HEK293 (cell line): ENCODE results near the gene MACC1.

Experiments
- CTCF ChIA-PET: fragments of 350-600 bp; formaldehyde crosslinking; extraction: SDS; loops from one replicate; lab custom pipeline; 2021; ENCODE audit warnings: antibody characterized with exemption; lab: Yijun Ruan, JAX
- POLR2A ChIA-PET: fragments of 300-600 bp; formaldehyde crosslinking; extraction: SDS; loops from one replicate; lab custom pipeline; 2020; ENCODE audit warnings: antibody characterized with exemption, inconsistent platforms; lab: Yijun Ruan, JAX
- H3K27ac ChIP-seq: fragments of 200-500 bp; sonication (Bioruptor generic); 2 replicates; pipeline ENCODE4 v1.5.1; 2014; ENCODE audit warnings: low read depth, low read length, control low read depth, inconsistent platforms; ENCODE audit errors: extremely low read depth
- H3K36me3 ChIP-seq, 2 experiments: fragments of 200-500 bp in 1 of 2; sonication (Bioruptor generic) in 1 of 2; 1 replicate in 1 of 2; 2 replicates in 1 of 2; pipeline ENCODE4 v1.5.1; 2014 to 2017; ENCODE audit warnings: inconsistent platforms in 2 of 2, low read length in 2 of 2; ENCODE audit not compliant: control insufficient read depth in 2 of 2, insufficient read depth in 1 of 2
- H3K4me1 ChIP-seq: fragments of 200-500 bp; sonication (Bioruptor generic); 2 replicates; pipeline ENCODE4 v1.5.1; 2014; ENCODE audit warnings: mild to moderate bottlenecking, low read length, inconsistent platforms; ENCODE audit not compliant: control insufficient read depth, insufficient read depth
- H3K4me3 ChIP-seq: 2 replicates; pipeline ENCODE4 v1.5.1; 2011; ENCODE audit warnings: low read depth, mild to moderate bottlenecking, control low read depth, low read length, moderate library complexity
- H3K9me3 ChIP-seq: fragments of 200-500 bp; sonication (Bioruptor generic); 2 replicates; pipeline ENCODE4 v1.5.1; 2014; ENCODE audit warnings: low read depth, low read length, inconsistent platforms; ENCODE audit not compliant: control insufficient read depth, insufficient read depth
- KLF9 ChIP-seq: fragments of 450-650 bp; formaldehyde crosslinking; IDR thresholded peaks from 2 replicates; pipeline ENCODE4 v1.5.1; 2016; ENCODE audit warnings: missing biosample characterization, missing genetic modification characterization, low read depth
- PRDM1 ChIP-seq: fragments of 450-650 bp; formaldehyde crosslinking; IDR thresholded peaks from 2 replicates; pipeline ENCODE4; 2016; ENCODE audit warnings: missing biosample characterization, missing genetic modification characterization
- SP7 ChIP-seq: fragments of 450-650 bp; formaldehyde crosslinking; IDR thresholded peaks from 2 replicates; pipeline ENCODE4 v1.5.1; 2016; ENCODE audit warnings: missing biosample characterization, missing genetic modification characterization
- YY2 ChIP-seq: fragments of 450-650 bp; formaldehyde crosslinking; IDR thresholded peaks from 2 replicates; pipeline ENCODE4 v1.5.1; 2016; ENCODE audit warnings: missing biosample characterization, missing genetic modification characterization
- ZNF157 ChIP-seq: fragments of 450-650 bp; formaldehyde crosslinking; IDR thresholded peaks from 2 replicates; pipeline ENCODE4 v1.5.1; 2016; ENCODE audit warnings: missing biosample characterization, missing genetic modification characterization
- ZNF248 ChIP-seq: fragments of 450-650 bp; formaldehyde crosslinking; IDR thresholded peaks from 2 replicates; pipeline ENCODE4 v1.5.1; 2017; ENCODE audit warnings: missing biosample characterization, missing genetic modification characterization
- ZNF350 ChIP-seq: fragments of 450-650 bp; formaldehyde crosslinking; IDR thresholded peaks from 2 replicates; pipeline ENCODE4 v1.5.0; 2017; ENCODE audit warnings: missing biosample characterization, mild to moderate bottlenecking, missing genetic modification characterization
- ZNF529 ChIP-seq: fragments of 450-650 bp; formaldehyde crosslinking; IDR thresholded peaks from 2 replicates; pipeline ENCODE4 v1.5.1; 2017; ENCODE audit warnings: missing genetic modification characterization, missing biosample characterization; ENCODE audit not compliant: insufficient replicate concordance
- ZNF624 ChIP-seq: fragments of 450-650 bp; formaldehyde crosslinking; IDR thresholded peaks from 2 replicates; pipeline ENCODE4 v1.5.1; 2017; ENCODE audit warnings: missing biosample characterization, missing genetic modification characterization
- TF ChIP-seq, protein P1 (sequence below): fragments of 450-650 bp; formaldehyde crosslinking; IDR thresholded peaks from 2 replicates; pipeline ENCODE4 v1.5.1; 2017; ENCODE audit warnings: missing biosample characterization, missing genetic modification characterization
- TF ChIP-seq, protein P2 (sequence below): fragments of 450-650 bp; formaldehyde crosslinking; IDR thresholded peaks from 2 replicates; pipeline ENCODE4 v1.5.1; 2017; ENCODE audit warnings: missing biosample characterization, missing genetic modification characterization
- TF ChIP-seq, protein P3 (sequence below): fragments of 450-650 bp; formaldehyde crosslinking; IDR thresholded peaks from 2 replicates; pipeline ENCODE4 v1.5.1; 2016; ENCODE audit warnings: missing biosample characterization, missing genetic modification characterization
- TF ChIP-seq, protein P4 (sequence below): fragments of 450-650 bp; formaldehyde crosslinking; IDR thresholded peaks from 2 replicates; pipeline ENCODE4 v1.5.1; 2016; ENCODE audit warnings: missing biosample characterization, missing genetic modification characterization, borderline replicate concordance
- TF ChIP-seq, protein P5 (sequence below): fragments of 450-650 bp; formaldehyde crosslinking; IDR thresholded peaks from 2 replicates; pipeline ENCODE4 v1.5.1; 2016; ENCODE audit warnings: missing biosample characterization, missing genetic modification characterization
- TF ChIP-seq, protein P6 (sequence below): fragments of 450-650 bp; IDR thresholded peaks from 2 replicates; pipeline ENCODE4 v1.5.1; 2018; ENCODE audit warnings: missing biosample characterization, missing genetic modification characterization

Gene MACC1

DNA sequence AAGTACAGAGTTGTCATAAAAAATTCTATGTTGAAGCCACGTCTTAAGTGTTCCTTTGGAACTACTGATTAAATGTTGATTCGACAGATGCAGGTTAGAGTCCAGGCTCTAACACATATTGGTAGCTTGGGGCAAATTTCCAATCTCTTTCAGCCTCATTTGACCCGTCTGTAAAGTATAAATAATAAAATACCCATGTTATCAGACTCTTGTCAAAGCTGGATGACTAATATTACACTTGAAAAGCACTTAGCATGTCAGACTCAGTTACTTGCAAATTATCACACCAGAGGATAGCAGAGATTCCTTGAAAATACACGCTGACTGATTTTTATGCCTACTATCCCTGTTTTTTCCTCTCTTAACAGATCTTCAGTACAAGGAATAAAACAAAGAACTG is 18.1 kb upstream of the MACC1 start:
- Histone ChIP-seq H3K4me1 (no peaks in the 10 kb centered on the region), H3K9me3 (no peaks in the 10 kb centered on the region), H3K36me3 (no peaks in the 10 kb centered on the region), H3K27ac (no peak overlapping the region), H3K4me3 (no peak overlapping the region)
- TF ChIP-seq ZNF529 (tag by site-specific recombination), result no peak
- TF ChIP-seq, protein P1, sequence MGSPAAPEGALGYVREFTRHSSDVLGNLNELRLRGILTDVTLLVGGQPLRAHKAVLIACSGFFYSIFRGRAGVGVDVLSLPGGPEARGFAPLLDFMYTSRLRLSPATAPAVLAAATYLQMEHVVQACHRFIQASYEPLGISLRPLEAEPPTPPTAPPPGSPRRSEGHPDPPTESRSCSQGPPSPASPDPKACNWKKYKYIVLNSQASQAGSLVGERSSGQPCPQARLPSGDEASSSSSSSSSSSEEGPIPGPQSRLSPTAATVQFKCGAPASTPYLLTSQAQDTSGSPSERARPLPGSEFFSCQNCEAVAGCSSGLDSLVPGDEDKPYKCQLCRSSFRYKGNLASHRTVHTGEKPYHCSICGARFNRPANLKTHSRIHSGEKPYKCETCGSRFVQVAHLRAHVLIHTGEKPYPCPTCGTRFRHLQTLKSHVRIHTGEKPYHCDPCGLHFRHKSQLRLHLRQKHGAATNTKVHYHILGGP (tag by site-specific recombination), result no peak
- TF ChIP-seq ZNF624 (tag by site-specific recombination), result no peak
- POLR2A ChIA-PET, result interaction anchor here (1.2 kb wide), 1 partner anchor 95 kb away, joined by 3 read pairs; the partner anchor contains the start of gene ITGB8
- CTCF ChIA-PET, result interaction anchor here (0.9 to 1.1 kb wide), 2 partner anchors 63 to 363 kb away, joined by 4 read pairs; no protein-coding TSS in a partner anchor

DNA sequence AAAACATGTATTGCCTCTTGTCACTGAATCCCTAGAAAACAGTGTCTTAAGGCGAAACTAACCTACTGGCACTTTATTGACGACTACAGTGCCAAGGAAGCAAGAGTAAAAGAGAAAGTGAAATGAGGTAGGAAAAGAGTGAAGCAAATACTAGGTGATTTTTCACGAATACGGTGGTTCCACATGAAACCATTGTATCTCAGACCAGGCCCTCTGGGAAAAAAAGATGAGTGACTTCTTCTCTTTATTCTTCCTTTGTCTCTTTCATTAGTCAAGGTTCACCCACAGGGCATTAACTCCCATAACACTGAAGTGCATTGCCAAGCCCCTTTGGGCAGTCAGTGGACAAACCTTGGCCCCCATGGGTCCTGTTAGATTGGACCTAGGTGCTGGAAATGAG is 16.2 kb upstream of the MACC1 start:
- H3K4me3 ChIP-seq, result no peak overlapping the region
- CTCF ChIA-PET, result no interaction called here
- TF ChIP-seq PRDM1 (no peak), KLF9 (tag by site-specific recombination) (no peak), YY2 (no peak), ZNF350 (tag by site-specific recombination) (no peak), ZNF248 (no peak), SP7 (tag by site-specific recombination) (no peak), ZNF529 (tag by site-specific recombination) (no peak), ZNF157 (no peak)
- TF ChIP-seq, protein P2, sequence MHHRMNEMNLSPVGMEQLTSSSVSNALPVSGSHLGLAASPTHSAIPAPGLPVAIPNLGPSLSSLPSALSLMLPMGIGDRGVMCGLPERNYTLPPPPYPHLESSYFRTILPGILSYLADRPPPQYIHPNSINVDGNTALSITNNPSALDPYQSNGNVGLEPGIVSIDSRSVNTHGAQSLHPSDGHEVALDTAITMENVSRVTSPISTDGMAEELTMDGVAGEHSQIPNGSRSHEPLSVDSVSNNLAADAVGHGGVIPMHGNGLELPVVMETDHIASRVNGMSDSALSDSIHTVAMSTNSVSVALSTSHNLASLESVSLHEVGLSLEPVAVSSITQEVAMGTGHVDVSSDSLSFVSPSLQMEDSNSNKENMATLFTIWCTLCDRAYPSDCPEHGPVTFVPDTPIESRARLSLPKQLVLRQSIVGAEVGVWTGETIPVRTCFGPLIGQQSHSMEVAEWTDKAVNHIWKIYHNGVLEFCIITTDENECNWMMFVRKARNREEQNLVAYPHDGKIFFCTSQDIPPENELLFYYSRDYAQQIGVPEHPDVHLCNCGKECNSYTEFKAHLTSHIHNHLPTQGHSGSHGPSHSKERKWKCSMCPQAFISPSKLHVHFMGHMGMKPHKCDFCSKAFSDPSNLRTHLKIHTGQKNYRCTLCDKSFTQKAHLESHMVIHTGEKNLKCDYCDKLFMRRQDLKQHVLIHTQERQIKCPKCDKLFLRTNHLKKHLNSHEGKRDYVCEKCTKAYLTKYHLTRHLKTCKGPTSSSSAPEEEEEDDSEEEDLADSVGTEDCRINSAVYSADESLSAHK (tag by site-specific recombination), result no peak
- TF ChIP-seq, protein P3, sequence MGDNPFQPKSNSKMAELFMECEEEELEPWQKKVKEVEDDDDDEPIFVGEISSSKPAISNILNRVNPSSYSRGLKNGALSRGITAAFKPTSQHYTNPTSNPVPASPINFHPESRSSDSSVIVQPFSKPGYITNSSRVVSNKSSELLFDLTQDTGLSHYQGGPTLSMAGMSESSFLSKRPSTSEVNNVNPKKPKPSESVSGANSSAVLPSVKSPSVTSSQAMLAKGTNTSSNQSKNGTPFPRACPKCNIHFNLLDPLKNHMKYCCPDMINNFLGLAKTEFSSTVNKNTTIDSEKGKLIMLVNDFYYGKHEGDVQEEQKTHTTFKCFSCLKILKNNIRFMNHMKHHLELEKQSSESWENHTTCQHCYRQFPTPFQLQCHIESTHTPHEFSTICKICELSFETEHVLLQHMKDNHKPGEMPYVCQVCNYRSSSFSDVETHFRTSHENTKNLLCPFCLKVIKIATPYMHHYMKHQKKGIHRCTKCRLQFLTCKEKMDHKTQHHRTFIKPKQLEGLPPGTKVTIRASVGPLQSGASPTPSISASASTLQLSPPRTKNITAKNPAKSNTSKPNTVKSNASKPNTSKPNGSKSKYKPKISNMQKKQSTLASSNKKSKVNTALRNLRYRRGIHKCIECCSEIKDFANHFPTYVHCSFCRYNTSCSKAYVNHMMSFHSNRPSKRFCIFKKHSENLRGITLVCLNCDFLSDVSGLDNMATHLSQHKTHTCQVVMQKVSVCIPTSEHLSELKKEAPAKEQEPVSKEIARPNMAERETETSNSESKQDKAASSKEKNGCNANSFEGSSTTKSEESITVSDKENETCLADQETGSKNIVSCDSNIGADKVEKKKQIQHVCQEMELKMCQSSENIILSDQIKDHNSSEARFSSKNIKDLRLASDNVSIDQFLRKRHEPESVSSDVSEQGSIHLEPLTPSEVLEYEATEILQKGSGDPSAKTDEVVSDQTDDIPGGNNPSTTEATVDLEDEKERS (tag by site-specific recombination), result no peak
- TF ChIP-seq, protein P4, sequence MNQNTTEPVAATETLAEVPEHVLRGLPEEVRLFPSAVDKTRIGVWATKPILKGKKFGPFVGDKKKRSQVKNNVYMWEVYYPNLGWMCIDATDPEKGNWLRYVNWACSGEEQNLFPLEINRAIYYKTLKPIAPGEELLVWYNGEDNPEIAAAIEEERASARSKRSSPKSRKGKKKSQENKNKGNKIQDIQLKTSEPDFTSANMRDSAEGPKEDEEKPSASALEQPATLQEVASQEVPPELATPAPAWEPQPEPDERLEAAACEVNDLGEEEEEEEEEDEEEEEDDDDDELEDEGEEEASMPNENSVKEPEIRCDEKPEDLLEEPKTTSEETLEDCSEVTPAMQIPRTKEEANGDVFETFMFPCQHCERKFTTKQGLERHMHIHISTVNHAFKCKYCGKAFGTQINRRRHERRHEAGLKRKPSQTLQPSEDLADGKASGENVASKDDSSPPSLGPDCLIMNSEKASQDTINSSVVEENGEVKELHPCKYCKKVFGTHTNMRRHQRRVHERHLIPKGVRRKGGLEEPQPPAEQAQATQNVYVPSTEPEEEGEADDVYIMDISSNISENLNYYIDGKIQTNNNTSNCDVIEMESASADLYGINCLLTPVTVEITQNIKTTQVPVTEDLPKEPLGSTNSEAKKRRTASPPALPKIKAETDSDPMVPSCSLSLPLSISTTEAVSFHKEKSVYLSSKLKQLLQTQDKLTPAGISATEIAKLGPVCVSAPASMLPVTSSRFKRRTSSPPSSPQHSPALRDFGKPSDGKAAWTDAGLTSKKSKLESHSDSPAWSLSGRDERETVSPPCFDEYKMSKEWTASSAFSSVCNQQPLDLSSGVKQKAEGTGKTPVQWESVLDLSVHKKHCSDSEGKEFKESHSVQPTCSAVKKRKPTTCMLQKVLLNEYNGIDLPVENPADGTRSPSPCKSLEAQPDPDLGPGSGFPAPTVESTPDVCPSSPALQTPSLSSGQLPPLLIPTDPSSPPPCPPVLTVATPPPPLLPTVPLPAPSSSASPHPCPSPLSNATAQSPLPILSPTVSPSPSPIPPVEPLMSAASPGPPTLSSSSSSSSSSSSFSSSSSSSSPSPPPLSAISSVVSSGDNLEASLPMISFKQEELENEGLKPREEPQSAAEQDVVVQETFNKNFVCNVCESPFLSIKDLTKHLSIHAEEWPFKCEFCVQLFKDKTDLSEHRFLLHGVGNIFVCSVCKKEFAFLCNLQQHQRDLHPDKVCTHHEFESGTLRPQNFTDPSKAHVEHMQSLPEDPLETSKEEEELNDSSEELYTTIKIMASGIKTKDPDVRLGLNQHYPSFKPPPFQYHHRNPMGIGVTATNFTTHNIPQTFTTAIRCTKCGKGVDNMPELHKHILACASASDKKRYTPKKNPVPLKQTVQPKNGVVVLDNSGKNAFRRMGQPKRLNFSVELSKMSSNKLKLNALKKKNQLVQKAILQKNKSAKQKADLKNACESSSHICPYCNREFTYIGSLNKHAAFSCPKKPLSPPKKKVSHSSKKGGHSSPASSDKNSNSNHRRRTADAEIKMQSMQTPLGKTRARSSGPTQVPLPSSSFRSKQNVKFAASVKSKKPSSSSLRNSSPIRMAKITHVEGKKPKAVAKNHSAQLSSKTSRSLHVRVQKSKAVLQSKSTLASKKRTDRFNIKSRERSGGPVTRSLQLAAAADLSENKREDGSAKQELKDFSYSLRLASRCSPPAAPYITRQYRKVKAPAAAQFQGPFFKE, result no peak
- TF ChIP-seq, protein P5, sequence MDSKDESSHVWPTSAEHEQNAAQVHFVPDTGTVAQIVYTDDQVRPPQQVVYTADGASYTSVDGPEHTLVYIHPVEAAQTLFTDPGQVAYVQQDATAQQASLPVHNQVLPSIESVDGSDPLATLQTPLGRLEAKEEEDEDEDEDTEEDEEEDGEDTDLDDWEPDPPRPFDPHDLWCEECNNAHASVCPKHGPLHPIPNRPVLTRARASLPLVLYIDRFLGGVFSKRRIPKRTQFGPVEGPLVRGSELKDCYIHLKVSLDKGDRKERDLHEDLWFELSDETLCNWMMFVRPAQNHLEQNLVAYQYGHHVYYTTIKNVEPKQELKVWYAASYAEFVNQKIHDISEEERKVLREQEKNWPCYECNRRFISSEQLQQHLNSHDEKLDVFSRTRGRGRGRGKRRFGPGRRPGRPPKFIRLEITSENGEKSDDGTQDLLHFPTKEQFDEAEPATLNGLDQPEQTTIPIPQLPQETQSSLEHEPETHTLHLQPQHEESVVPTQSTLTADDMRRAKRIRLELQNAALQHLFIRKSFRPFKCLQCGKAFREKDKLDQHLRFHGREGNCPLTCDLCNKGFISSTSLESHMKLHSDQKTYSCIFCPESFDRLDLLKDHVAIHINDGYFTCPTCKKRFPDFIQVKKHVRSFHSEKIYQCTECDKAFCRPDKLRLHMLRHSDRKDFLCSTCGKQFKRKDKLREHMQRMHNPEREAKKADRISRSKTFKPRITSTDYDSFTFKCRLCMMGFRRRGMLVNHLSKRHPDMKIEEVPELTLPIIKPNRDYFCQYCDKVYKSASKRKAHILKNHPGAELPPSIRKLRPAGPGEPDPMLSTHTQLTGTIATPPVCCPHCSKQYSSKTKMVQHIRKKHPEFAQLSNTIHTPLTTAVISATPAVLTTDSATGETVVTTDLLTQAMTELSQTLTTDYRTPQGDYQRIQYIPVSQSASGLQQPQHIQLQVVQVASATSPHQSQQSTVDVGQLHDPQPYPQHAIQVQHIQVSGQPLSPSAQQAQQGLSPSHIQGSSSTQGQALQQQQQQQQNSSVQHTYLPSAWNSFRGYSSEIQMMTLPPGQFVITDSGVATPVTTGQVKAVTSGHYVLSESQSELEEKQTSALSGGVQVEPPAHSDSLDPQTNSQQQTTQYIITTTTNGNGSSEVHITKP (tag by site-specific recombination), result no peak
- TF ChIP-seq, protein P6, sequence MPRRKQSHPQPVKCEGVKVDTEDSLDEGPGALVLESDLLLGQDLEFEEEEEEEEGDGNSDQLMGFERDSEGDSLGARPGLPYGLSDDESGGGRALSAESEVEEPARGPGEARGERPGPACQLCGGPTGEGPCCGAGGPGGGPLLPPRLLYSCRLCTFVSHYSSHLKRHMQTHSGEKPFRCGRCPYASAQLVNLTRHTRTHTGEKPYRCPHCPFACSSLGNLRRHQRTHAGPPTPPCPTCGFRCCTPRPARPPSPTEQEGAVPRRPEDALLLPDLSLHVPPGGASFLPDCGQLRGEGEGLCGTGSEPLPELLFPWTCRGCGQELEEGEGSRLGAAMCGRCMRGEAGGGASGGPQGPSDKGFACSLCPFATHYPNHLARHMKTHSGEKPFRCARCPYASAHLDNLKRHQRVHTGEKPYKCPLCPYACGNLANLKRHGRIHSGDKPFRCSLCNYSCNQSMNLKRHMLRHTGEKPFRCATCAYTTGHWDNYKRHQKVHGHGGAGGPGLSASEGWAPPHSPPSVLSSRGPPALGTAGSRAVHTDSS (tag by site-specific recombination), result no peak

More for the DNA sequence above, 16.2 kb upstream of the MACC1 start:
- no peak overlapping the region for H3K27ac ChIP-seq
- H3K36me3 ChIP-seq, result no peaks in the 10 kb centered on the region
- H3K4me1 ChIP-seq, result no peaks in the 10 kb centered on the region
- no peaks in the 10 kb centered on the region for H3K9me3 ChIP-seq
- POLR2A ChIA-PET, result no interaction called here
